Peyer's patch (tissue), 4 donors: ENCODE results near the gene PLCL1. TPM values are rescaled to one million over a fixed set of nuclear protein-coding genes. Genes with fewer than 3 reads are reported as not detected.

Experiments used
- DNase-seq, 3 donors: peaks; one replicate each; pipeline ENCODE4 v3.0.0-alpha.2; 2017 to 2019
- H3K27ac ChIP-seq, 4 donors: fragments of 200-600 bp; sonication (generic); one replicate each; pipeline ENCODE4 v1.5.1; 2016 to 2019
- H3K27me3 ChIP-seq, 2 donors: fragments of 200-600 bp; sonication (generic); one replicate each; pipeline ENCODE4 v1.5.1; 2019
- H3K36me3 ChIP-seq, 3 donors: fragments of 200-600 bp; sonication (generic); one replicate each; pipeline ENCODE4 v1.5.1; 2016 to 2019
- H3K4me1 ChIP-seq, 4 donors: fragments of 200-600 bp; sonication (generic); one replicate each; pipeline ENCODE4 v1.5.1; 2016 to 2019
- H3K4me3 ChIP-seq, 4 donors: fragments of 200-600 bp; sonication (generic); 1 replicate in 3 of 4; 2 replicates in 1 of 4; pipeline ENCODE4 v1.5.1; 2016 to 2019; ENCODE audit warnings: mild to moderate bottlenecking in 1 of 4
- H3K9me3 ChIP-seq, 4 donors: fragments of 200-600 bp; sonication (generic); one replicate each; pipeline ENCODE4 v1.5.1; 2016 to 2019; ENCODE audit warnings: mild to moderate bottlenecking in 1 of 4
- POLR2A ChIP-seq, 2 donors: fragments of 450-650 bp; IDR thresholded peaks; one replicate each; pipeline ENCODE4 v1.5.1; 2017; ENCODE audit warnings: antibody characterized with exemption in 2 of 2, mild to moderate bottlenecking in 2 of 2, moderate library complexity in 2 of 2
- total RNA-seq, 4 donors: library from RNA; depleted of rRNA; stranded (reverse); fragments of >200 nt; gene quantifications; one replicate each; pipeline ENCODE4 v1.1.0, GENCODE V29; 2016
- TF ChIP-seq, protein P1 (sequence below), 6 experiments: fragments of 450-650 bp in 4 of 6; fragments of 200-600 bp in 2 of 6; sonication (generic) in 1 of 6; IDR thresholded peaks; one replicate each; pipeline ENCODE4 v1.5.1; 2017 to 2019; ENCODE audit warnings: antibody characterized with exemption in 6 of 6, mild to moderate bottlenecking in 3 of 6, moderate library complexity in 1 of 6

The PLCL1 gene
- total RNA-seq, 4 donors from 2014 or later, result 1.9 to 5.8 (median 2.8) TPM; not detected in 1

DNA sequence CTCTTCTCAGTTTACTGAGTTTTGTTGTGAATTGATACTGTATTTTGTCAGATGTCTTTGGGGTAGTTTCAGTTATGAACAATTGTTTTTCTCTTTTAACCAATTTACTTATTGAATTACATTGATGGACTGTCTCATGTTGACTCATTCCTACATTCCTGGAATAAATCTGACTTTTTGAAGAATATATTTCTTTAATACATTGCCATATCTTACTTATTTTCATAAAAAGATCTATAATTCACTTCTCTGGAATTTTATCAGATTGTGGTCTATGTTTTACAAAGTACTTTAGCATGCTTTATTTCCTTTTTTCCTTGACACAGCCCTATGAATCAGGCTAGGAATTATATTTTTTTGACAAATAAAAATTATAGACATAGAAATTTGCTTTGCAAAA is 268.3 kb downstream of the PLCL1 start:
- H3K4me3 ChIP-seq, result no peak overlapping the region
- H3K4me1 ChIP-seq, result no peaks in the 10 kb centered on the region
- no peak overlapping the region for H3K27ac ChIP-seq
- TF ChIP-seq, protein P1, sequence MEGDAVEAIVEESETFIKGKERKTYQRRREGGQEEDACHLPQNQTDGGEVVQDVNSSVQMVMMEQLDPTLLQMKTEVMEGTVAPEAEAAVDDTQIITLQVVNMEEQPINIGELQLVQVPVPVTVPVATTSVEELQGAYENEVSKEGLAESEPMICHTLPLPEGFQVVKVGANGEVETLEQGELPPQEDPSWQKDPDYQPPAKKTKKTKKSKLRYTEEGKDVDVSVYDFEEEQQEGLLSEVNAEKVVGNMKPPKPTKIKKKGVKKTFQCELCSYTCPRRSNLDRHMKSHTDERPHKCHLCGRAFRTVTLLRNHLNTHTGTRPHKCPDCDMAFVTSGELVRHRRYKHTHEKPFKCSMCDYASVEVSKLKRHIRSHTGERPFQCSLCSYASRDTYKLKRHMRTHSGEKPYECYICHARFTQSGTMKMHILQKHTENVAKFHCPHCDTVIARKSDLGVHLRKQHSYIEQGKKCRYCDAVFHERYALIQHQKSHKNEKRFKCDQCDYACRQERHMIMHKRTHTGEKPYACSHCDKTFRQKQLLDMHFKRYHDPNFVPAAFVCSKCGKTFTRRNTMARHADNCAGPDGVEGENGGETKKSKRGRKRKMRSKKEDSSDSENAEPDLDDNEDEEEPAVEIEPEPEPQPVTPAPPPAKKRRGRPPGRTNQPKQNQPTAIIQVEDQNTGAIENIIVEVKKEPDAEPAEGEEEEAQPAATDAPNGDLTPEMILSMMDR (IDR thresholded peaks at IDR 0.05), result no peak
- TF ChIP-seq POLR2A (IDR thresholded peaks at IDR 0.05), result no peak
- H3K36me3 ChIP-seq, result no peaks in the 10 kb centered on the region
- no peaks in the 10 kb centered on the region for H3K27me3 ChIP-seq
- no peak for DNase-seq
- H3K9me3 ChIP-seq, result no peaks in the 10 kb centered on the region

DNA sequence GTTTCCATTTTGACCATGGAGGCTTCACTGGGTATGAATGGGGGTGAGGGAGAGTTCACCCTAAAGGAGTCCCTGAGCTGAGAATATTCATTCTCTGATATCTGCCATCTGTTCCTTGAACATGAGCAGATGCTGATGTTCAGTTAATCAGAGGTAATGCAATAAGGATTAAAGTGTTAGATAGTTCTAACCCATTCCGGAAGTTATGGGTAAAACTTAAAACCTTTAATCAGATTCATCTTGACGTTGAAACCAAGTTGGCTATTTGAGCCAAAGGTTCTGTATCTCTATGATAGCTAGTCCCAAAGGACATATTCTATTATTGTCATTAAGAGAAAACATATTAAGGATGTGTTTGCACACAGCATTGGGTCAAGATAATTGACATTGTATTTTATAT is 268.9 kb downstream of the PLCL1 start:
- no peaks in the 10 kb centered on the region for H3K36me3 ChIP-seq
- no peaks in the 10 kb centered on the region for H3K27me3 ChIP-seq
- H3K27ac ChIP-seq, result no peak overlapping the region
- H3K4me1 ChIP-seq, result no peaks in the 10 kb centered on the region
- no peak for DNase-seq
- H3K4me3 ChIP-seq, result no peak overlapping the region
- H3K9me3 ChIP-seq, result no peaks in the 10 kb centered on the region
- TF ChIP-seq POLR2A (IDR thresholded peaks at IDR 0.05), result no peak
- TF ChIP-seq, protein P1 (IDR thresholded peaks at IDR 0.05), result no peak

DNA sequence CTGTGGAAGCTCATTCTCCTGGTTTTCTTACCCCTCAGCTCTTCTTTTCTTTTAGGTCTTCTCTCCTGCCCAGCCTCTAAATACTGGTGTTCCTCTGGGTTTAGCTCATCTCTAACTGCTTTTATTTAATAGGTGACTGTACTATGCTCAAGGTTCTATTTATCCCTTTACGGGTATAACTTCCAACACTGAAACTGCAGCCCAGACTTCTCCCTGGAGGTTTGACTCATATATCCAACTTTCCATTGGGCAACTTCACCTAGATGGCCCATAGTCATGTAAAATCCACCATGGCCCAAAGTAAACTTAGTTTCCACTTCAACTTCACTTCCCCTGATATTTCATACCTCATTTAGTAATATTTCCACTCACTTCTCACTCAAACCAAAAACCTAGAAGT is 273.1 kb downstream of the PLCL1 start:
- DNase-seq, result no peak
- no peaks in the 10 kb centered on the region for H3K36me3 ChIP-seq
- no peak overlapping the region for H3K4me3 ChIP-seq
- TF ChIP-seq POLR2A (IDR thresholded peaks at IDR 0.05), result no peak
- TF ChIP-seq, protein P1 (IDR thresholded peaks at IDR 0.05), result no peak
- no peak overlapping the region for H3K27ac ChIP-seq
- no peaks in the 10 kb centered on the region for H3K4me1 ChIP-seq
- H3K9me3 ChIP-seq, result no peaks in the 10 kb centered on the region
- H3K27me3 ChIP-seq, result no peaks in the 10 kb centered on the region

DNA sequence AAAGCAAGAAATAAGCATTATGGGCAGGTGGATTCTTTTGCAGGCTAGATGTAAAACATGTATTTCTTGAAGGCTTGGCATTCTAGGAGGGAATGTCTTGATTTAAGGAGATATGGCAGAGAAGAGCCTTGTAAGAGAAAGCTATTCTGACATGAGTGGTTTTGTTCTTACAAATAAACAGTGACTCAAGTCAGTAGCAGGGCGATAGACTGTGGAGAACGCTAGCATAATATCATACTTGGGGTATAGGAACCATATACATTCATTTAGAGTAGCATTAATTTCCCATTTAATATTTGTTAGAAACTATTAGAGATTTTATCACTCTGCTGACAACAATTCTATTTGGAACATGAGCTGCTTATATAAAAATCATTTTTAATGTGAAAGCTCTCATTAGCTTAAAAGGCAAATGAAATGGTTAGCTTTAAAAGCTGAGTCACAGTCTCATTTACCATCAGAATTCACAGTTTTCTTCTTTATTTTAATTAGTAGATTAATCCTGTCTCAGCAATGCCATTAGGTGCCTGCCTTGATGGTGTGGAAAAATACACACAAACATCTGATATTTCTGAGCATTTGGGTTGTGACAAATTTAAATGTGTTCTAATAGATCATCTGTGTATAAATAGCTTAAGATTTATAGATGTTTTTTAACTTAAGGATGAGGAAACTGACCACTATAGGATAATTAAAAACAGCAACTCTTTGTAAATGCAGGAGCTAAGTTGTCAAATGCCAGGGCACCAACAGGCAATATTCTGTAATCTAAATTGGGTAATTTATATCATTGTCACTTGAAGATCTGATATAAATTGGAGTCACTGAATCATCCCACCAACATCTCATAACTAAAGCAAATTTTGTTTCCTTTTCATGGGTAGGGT is 276.7 kb downstream of the PLCL1 start:
- Histone ChIP-seq H3K9me3 (no peaks in the 10 kb centered on the region), H3K4me3 (no peak overlapping the region), H3K27ac (no peak overlapping the region), H3K27me3 (no peaks in the 10 kb centered on the region), H3K4me1 (no peaks in the 10 kb centered on the region), H3K36me3 (no peaks in the 10 kb centered on the region)
- DNase-seq, result no peak
- TF ChIP-seq, protein P1 (IDR thresholded peaks at IDR 0.05), result no peak
- no peak for TF ChIP-seq POLR2A (IDR thresholded peaks at IDR 0.05)

DNA sequence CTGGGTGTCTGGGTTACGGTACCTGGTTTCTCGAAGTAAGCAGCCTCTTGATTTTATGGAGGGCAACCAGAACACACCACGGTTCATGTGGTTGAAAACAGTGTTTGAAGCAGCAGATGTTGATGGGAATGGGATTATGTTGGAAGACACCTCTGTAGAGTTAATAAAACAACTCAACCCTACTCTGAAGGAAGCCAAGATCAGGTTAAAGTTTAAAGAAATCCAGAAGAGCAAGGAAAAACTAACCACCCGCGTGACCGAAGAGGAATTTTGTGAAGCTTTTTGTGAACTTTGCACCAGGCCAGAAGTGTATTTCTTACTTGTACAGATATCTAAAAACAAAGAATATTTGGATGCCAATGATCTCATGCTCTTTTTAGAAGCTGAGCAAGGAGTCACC is 279.8 kb downstream of the PLCL1 start:
- no peak overlapping the region for H3K27ac ChIP-seq
- no peak for DNase-seq
- no peaks in the 10 kb centered on the region for H3K9me3 ChIP-seq
- no peak overlapping the region for H3K4me3 ChIP-seq
- no peaks in the 10 kb centered on the region for H3K27me3 ChIP-seq
- no peaks in the 10 kb centered on the region for H3K4me1 ChIP-seq
- TF ChIP-seq, protein P1 (IDR thresholded peaks at IDR 0.05), result no peak
- TF ChIP-seq POLR2A (IDR thresholded peaks at IDR 0.05), result no peak
- no peaks in the 10 kb centered on the region for H3K36me3 ChIP-seq
